CD14-positive monocyte (primary cell): ENCODE results near the gene BRD8. TPM values are rescaled to one million over a fixed set of nuclear protein-coding genes. Genes with fewer than 3 reads are reported as not detected.

Source experiments
- DNase-seq, 3 donors: peaks; one replicate each; pipeline ENCODE4 v3.0.0-alpha.2; 2011 to 2022
- H2AFZ ChIP-seq: 2 replicates; pipeline ENCODE4 v1.6.0; 2012; ENCODE audit warnings: mild to moderate bottlenecking, low read depth, low read length, inconsistent platforms; ENCODE audit not compliant: insufficient read depth, poor library complexity, severe bottlenecking
- H3K27ac ChIP-seq, 2 donors: 1 replicate in 1 of 2; 2 replicates in 1 of 2; pipeline ENCODE4 v1.5.1; 2012 to 2013; ENCODE audit warnings: low read length in 2 of 2, control low read depth in 1 of 2, inconsistent platforms in 1 of 2, low read depth in 1 of 2, mild to moderate bottlenecking in 1 of 2
- H3K27me3 ChIP-seq, 2 donors: one replicate each; pipeline versions ENCODE4 v1.6.0 to v1.6.1; 2011 to 2013; ENCODE audit warnings: low read length in 2 of 2; ENCODE audit not compliant: control insufficient read depth in 2 of 2, insufficient read depth in 2 of 2
- H3K36me3 ChIP-seq, 2 donors: replicated peaks in 1 of 2; 1 replicate in 1 of 2; 2 replicates in 1 of 2; pipeline versions ENCODE4 v1.5.1 to v1.6.1; 2012 to 2013; ENCODE audit warnings: low read length in 2 of 2, control low read depth in 1 of 2, inconsistent platforms in 1 of 2, mild to moderate bottlenecking in 1 of 2; ENCODE audit not compliant: insufficient read depth in 2 of 2, control insufficient read depth in 1 of 2
- H3K4me1 ChIP-seq, 2 donors: 1 replicate in 1 of 2; 2 replicates in 1 of 2; pipeline versions ENCODE4 v1.5.1 to v1.6.1; 2012 to 2013; ENCODE audit warnings: low read length in 2 of 2, control low read depth in 1 of 2, inconsistent platforms in 1 of 2, mild to moderate bottlenecking in 1 of 2, moderate library complexity in 1 of 2; ENCODE audit not compliant: insufficient read depth in 2 of 2, control insufficient read depth in 1 of 2
- H3K4me2 ChIP-seq: replicated peaks from 2 replicates; pipeline ENCODE3; 2012; ENCODE audit warnings: low read length, moderate library complexity, mild to moderate bottlenecking; ENCODE audit not compliant: poor library complexity, severe bottlenecking; ENCODE audit errors: extremely low read depth
- H3K4me3 ChIP-seq, 3 experiments: fragments of 200-600 bp in 1 of 3; sonication (generic) in 1 of 3; replicated peaks in 1 of 3; 1 replicate in 2 of 3; 2 replicates in 1 of 3; pipeline ENCODE4 v1.5.1; 2011 to 2013; ENCODE audit warnings: low read length in 3 of 3, mild to moderate bottlenecking in 3 of 3, control low read depth in 2 of 3, low read depth in 2 of 3, inconsistent platforms in 1 of 3, moderate library complexity in 1 of 3
- H3K79me2 ChIP-seq: 2 replicates; pipeline ENCODE4 v1.6.0; 2012; ENCODE audit warnings: mild to moderate bottlenecking, control low read depth, inconsistent platforms, low read length, moderate library complexity; ENCODE audit not compliant: insufficient read depth
- H3K9ac ChIP-seq: 2 replicates; pipeline ENCODE4 v1.6.0; 2017; ENCODE audit warnings: low read length, mild to moderate bottlenecking; ENCODE audit not compliant: insufficient read depth, poor library complexity, severe bottlenecking
- H3K9me3 ChIP-seq, 2 donors: replicated peaks in 1 of 2; 1 replicate in 1 of 2; 2 replicates in 1 of 2; pipeline versions ENCODE4 v1.5.1 to v1.6.1; 2012 to 2013; ENCODE audit warnings: low read length in 2 of 2, control low read depth in 1 of 2; ENCODE audit not compliant: control insufficient read depth in 1 of 2, insufficient read depth in 1 of 2
- H4K20me1 ChIP-seq: 2 replicates; pipeline ENCODE4 v1.6.0; 2012; ENCODE audit warnings: mild to moderate bottlenecking, low read length, control low read depth, moderate library complexity; ENCODE audit not compliant: insufficient read depth
- H3K27ac Mint-ChIP-seq, 7 donors: one replicate each; pipeline ENCODE4 v1.8.0; 2020; ENCODE audit warnings: mild to moderate bottlenecking in 7 of 7, mixed read lengths in 7 of 7, moderate library complexity in 6 of 7, inconsistent platforms in 2 of 7
- H3K27me3 Mint-ChIP-seq, 3 donors: one replicate each; pipeline ENCODE4 v1.8.0; 2021 to 2022; ENCODE audit warnings: low read depth in 3 of 3, mild to moderate bottlenecking in 3 of 3, mixed read lengths in 3 of 3, moderate library complexity in 3 of 3, inconsistent platforms in 1 of 3
- H3K36me3 Mint-ChIP-seq, 2 donors: one replicate each; pipeline ENCODE4 v1.8.0; 2020; ENCODE audit warnings: mixed read lengths in 2 of 2, inconsistent platforms in 1 of 2, mild to moderate bottlenecking in 1 of 2
- H3K4me1 Mint-ChIP-seq: one replicate; pipeline ENCODE4 v1.8.0; 2020; ENCODE audit warnings: mild to moderate bottlenecking, mixed read lengths
- H3K4me3 Mint-ChIP-seq, 2 donors: one replicate each; pipeline ENCODE4 v1.8.0; 2020; ENCODE audit warnings: mild to moderate bottlenecking in 2 of 2, mixed read lengths in 2 of 2, moderate library complexity in 1 of 2
- H3K9me3 Mint-ChIP-seq, 7 donors: one replicate each; pipeline ENCODE4 v1.8.0; 2020 to 2022; ENCODE audit warnings: mixed read lengths in 7 of 7, mild to moderate bottlenecking in 6 of 7, moderate library complexity in 6 of 7, inconsistent platforms in 2 of 7
- WGBS: methylation state at CpG from one replicate; pipeline ENCODE4 v1.1.5; 2013; ENCODE audit warnings: missing lambda C conversion rate; ENCODE audit not compliant: insufficient coverage; 5-methylcytosine and 5-hydroxymethylcytosine counted together
- intact Hi-C, 2 donors: fragments of 100-400 bp; cut with micrococcal nuclease; formaldehyde crosslinking; loops; one replicate each; pipeline versions ENCODE4 v1.15.0 to v1.15.1; 2023
- polyA plus RNA-seq, 3 donors: library from polyadenylated mRNA; depleted of rRNA in 1 of 3; unstranded in 2 of 3; stranded (reverse) in 1 of 3; fragments of 300-500 nt in 2 of 3; fragments of >200 nt in 1 of 3; fragmentation: Illumina TruSeq in 2 of 3; gene quantifications; 1 replicate in 2 of 3; 2 replicates in 1 of 3; pipeline ENCODE4 v1.2.3, GENCODE V29; 2012 to 2021
- TF ChIP-seq, protein P1 (sequence below): fragments of 200-600 bp; IDR thresholded peaks from one replicate; pipeline ENCODE4 v1.8.0; 2022; ENCODE audit warnings: antibody characterized with exemption, mild to moderate bottlenecking

The BRD8 gene
- polyA plus RNA-seq, 3 donors, result 9.8 to 19.6 (median 17.6) TPM

DNA sequence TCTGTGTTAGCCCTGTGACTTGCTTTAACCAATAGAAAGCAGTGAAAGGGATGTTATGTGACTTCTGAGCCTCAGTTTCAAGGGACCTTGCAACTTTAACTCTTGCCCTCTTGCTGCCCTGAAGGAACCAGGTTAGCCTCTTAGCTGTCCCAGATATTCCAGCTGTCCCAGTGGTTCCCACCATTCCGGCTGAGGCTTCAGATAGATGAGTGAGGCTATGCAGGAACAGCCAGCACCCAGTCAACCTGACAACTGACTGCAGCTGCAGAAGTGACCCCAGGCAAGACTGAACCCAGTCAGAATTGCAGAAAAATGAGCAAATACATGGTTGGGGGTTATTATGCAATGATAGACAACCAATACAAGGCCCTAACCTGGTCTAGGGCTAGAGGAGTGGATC, 45.1 kb upstream of the BRD8 start:
- H4K20me1 ChIP-seq, result no peaks in the 10 kb centered on the region
- peaks cover 6 to 8% of the 10 kb centered on the region in 2 donors for H3K4me1 ChIP-seq
- H3K79me2 ChIP-seq, result no peaks in the 10 kb centered on the region
- no peak overlapping the region for H3K27ac ChIP-seq
- no peak overlapping the region for H3K27ac Mint-ChIP-seq
- peaks cover 0 to 3% of the 10 kb centered on the region in 2 donors for H3K27me3 ChIP-seq
- peaks cover 6% of the 10 kb centered on the region for H3K4me1 Mint-ChIP-seq
- TF ChIP-seq, protein P1, sequence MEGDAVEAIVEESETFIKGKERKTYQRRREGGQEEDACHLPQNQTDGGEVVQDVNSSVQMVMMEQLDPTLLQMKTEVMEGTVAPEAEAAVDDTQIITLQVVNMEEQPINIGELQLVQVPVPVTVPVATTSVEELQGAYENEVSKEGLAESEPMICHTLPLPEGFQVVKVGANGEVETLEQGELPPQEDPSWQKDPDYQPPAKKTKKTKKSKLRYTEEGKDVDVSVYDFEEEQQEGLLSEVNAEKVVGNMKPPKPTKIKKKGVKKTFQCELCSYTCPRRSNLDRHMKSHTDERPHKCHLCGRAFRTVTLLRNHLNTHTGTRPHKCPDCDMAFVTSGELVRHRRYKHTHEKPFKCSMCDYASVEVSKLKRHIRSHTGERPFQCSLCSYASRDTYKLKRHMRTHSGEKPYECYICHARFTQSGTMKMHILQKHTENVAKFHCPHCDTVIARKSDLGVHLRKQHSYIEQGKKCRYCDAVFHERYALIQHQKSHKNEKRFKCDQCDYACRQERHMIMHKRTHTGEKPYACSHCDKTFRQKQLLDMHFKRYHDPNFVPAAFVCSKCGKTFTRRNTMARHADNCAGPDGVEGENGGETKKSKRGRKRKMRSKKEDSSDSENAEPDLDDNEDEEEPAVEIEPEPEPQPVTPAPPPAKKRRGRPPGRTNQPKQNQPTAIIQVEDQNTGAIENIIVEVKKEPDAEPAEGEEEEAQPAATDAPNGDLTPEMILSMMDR, result no peak
- intact Hi-C loops, result loop anchor here in 1 of 2 donors (5.0 kb wide), 1 partner anchor 189 kb away; no protein-coding TSS in a partner anchor
- peaks cover 0 to 19% (median 11%) of the 10 kb centered on the region in 3 donors for H3K27me3 Mint-ChIP-seq
- no peak overlapping the region for H3K4me3 Mint-ChIP-seq
- H3K4me2 ChIP-seq, result no peak overlapping the region
- no peaks in the 10 kb centered on the region for H3K36me3 ChIP-seq
- 89% methylated on average over 1 of the region's 1 CpG for WGBS
- no peak overlapping the region for H3K9ac ChIP-seq
- peaks cover 6 to 9% of the 10 kb centered on the region in 2 donors for H3K9me3 ChIP-seq
- H3K4me3 ChIP-seq, result no peak overlapping the region
- DNase-seq, result no peak
- peaks cover 4 to 16% (median 12%) of the 10 kb centered on the region in 7 donors for H3K9me3 Mint-ChIP-seq
- no peak overlapping the region for H2AFZ ChIP-seq
- no peaks in the 10 kb centered on the region for H3K36me3 Mint-ChIP-seq

- H3K27me3 Mint-ChIP-seq, result peaks cover 0 to 5% (median 3%) of the 10 kb centered on the region in 3 donors
- TF ChIP-seq, protein P1, result no peak
- peaks cover 14% of the 10 kb centered on the region for H3K79me2 ChIP-seq
- peaks cover 0 to 3% (median 0%) of the 10 kb centered on the region in 7 donors for H3K9me3 Mint-ChIP-seq
- H3K36me3 ChIP-seq, result no peaks in the 10 kb centered on the region
- H3K9me3 ChIP-seq, result no peaks in the 10 kb centered on the region
- no peaks in the 10 kb centered on the region for H3K27me3 ChIP-seq
- H3K27ac ChIP-seq, result no peak overlapping the region
- no peaks in the 10 kb centered on the region for H4K20me1 ChIP-seq
- no peak overlapping the region for H3K4me3 ChIP-seq
- H3K4me2 ChIP-seq, result no peak overlapping the region
- H3K4me3 Mint-ChIP-seq, result no peak overlapping the region
- no peak overlapping the region for H3K9ac ChIP-seq
- no CpG with 5 or more reads among the region's 2 CpGs for WGBS
- peaks cover 14% of the 10 kb centered on the region for H3K4me1 Mint-ChIP-seq
- H3K36me3 Mint-ChIP-seq, result no peaks in the 10 kb centered on the region
- no peak overlapping the region for H2AFZ ChIP-seq
- H3K27ac Mint-ChIP-seq, result no peak overlapping the region
- H3K4me1 ChIP-seq, result peaks cover 14 to 19% of the 10 kb centered on the region in 2 donors
- intact Hi-C loops, result loop anchor here in 1 of 2 donors (10.0 kb wide), 1 partner anchor 118 kb away; the partner anchor contains the start of genes CDC25C and FAM53C
- no peak for DNase-seq
Observed at GRCh38 chr5:138216799-138217198, 38.4 kb upstream of the BRD8 start.
